Keratinocyte (primary cell): Measurements from ENCODE around the gene CTDSP1. TPM values are rescaled to one million over a fixed set of nuclear protein-coding genes. Genes with fewer than 3 reads are reported as not detected.
A peak's percentile ranks its signal among the peaks of the same experiment; 100 is the strongest.

Experiments used
- DNase-seq: peaks from one replicate; pipeline ENCODE4 v3.0.0-alpha.2; 2011; ENCODE audit warnings: low read depth, missing footprints, low spot score
- FAIRE-seq: peaks from 2 replicates; lab custom pipeline; 2011; peaks lifted over from hg19 to GRCh38; lab: Jason Lieb, UNC
- H2AFZ ChIP-seq: 2 replicates; pipeline ENCODE4 v1.6.0; 2012; ENCODE audit warnings: low read length, control low read depth, inconsistent platforms; ENCODE audit not compliant: control insufficient read depth
- H3K27ac ChIP-seq: 2 replicates; pipeline ENCODE4 v1.5.1; 2011; ENCODE audit warnings: low read length; ENCODE audit not compliant: control insufficient read depth, insufficient read depth
- H3K27me3 ChIP-seq: 3 replicates; pipeline ENCODE4 v1.6.0; 2011; ENCODE audit warnings: low read length; ENCODE audit not compliant: control insufficient read depth, insufficient read depth; ENCODE audit errors: extremely low read depth
- H3K36me3 ChIP-seq, 2 experiments: 2 replicates in 1 of 2; 3 replicates in 1 of 2; pipeline ENCODE4 v1.5.1; 2011; ENCODE audit warnings: low read length in 2 of 2, mild to moderate bottlenecking in 1 of 2; ENCODE audit not compliant: control insufficient read depth in 2 of 2, insufficient read depth in 2 of 2; ENCODE audit errors: extremely low read depth in 1 of 2
- H3K4me1 ChIP-seq: 3 replicates; pipeline ENCODE4 v1.5.1; 2011; ENCODE audit warnings: low read length; ENCODE audit not compliant: control insufficient read depth, insufficient read depth; ENCODE audit errors: extremely low read depth
- H3K4me2 ChIP-seq: 3 replicates; pipeline ENCODE4 v1.6.0; 2011; ENCODE audit warnings: low read depth, low read length; ENCODE audit not compliant: control insufficient read depth, insufficient read depth; ENCODE audit errors: extremely low read depth
- H3K4me3 ChIP-seq, 3 experiments: fragments of 200-600 bp in 1 of 3; sonication (generic) in 1 of 3; 2 replicates in 2 of 3; 3 replicates in 1 of 3; pipeline ENCODE4 v1.5.1; 2011 to 2016; ENCODE audit warnings: low read length in 3 of 3, mild to moderate bottlenecking in 3 of 3, control low read depth in 2 of 3, inconsistent platforms in 1 of 3, low read depth in 1 of 3, mixed read lengths in 1 of 3, mixed run types in 1 of 3, moderate library complexity in 1 of 3; ENCODE audit not compliant: control insufficient read depth in 2 of 3, insufficient read depth in 2 of 3; ENCODE audit errors: extremely low read depth in 1 of 3
- H3K79me2 ChIP-seq: 2 replicates; pipeline ENCODE4 v1.6.0; 2012; ENCODE audit warnings: low read length; ENCODE audit not compliant: control insufficient read depth, insufficient read depth
- H3K9ac ChIP-seq: 3 replicates; pipeline ENCODE4 v1.6.0; 2011; ENCODE audit warnings: low read length; ENCODE audit not compliant: control insufficient read depth, insufficient read depth; ENCODE audit errors: extremely low read depth
- H3K9me1 ChIP-seq: 3 replicates; pipeline ENCODE4 v1.6.0; 2011; ENCODE audit warnings: low read length; ENCODE audit not compliant: control insufficient read depth, insufficient read depth; ENCODE audit errors: extremely low read depth
- H3K9me3 ChIP-seq: 2 replicates; pipeline ENCODE4 v1.5.1; 2012; ENCODE audit warnings: low read depth, low read length; ENCODE audit not compliant: control insufficient read depth
- H4K20me1 ChIP-seq: 3 replicates; pipeline ENCODE4 v1.6.0; 2011; ENCODE audit warnings: low read length; ENCODE audit not compliant: control insufficient read depth, insufficient read depth; ENCODE audit errors: extremely low read depth
- CTCF ChIP-seq, 3 experiments: IDR thresholded peaks in 1 of 3; conservative IDR thresholded peaks in 1 of 3; optimal IDR thresholded peaks in 1 of 3; 2 replicates in 2 of 3; 3 replicates in 1 of 3; pipeline versions ENCODE3 to v1.5.1; 2011; ENCODE audit warnings: low read length in 3 of 3, mild to moderate bottlenecking in 3 of 3, moderate library complexity in 2 of 3, control low read depth in 1 of 3, inconsistent platforms in 1 of 3; ENCODE audit not compliant: insufficient read depth in 2 of 3; ENCODE audit errors: extremely low read depth in 1 of 3
- EZH2 ChIP-seq: IDR thresholded peaks from one replicate; pipeline ENCODE4 v1.6.1; 2012; ENCODE audit warnings: inconsistent platforms, mild to moderate bottlenecking, low read length, moderate library complexity
- dilution Hi-C: fragments of 300-500 bp; cut with MboI; formaldehyde crosslinking; loops from one replicate; pipeline ENCODE4 v1.7.0; 2020; ENCODE audit warnings: low sequenced_read_pairs; ENCODE audit not compliant: extremely low pct_ligation_motif_present
- polyA plus RNA-seq, 5 experiments: library from polyadenylated mRNA; depleted of rRNA in 3 of 5; stranded (reverse) in 3 of 5; stranded (forward) in 1 of 5; unstranded in 1 of 5; fragments of >200 nt; gene quantifications; 1 replicate in 1 of 5; 2 replicates in 3 of 5; 3 replicates in 1 of 5; pipeline versions ENCODE4 v1.2.1 to v1.2.3, GENCODE V29; 2011 to 2012; ENCODE audit warnings: missing spikeins in 2 of 5, low read depth in 1 of 5, low replicate concordance in 1 of 5

CTDSP1 gene
- polyA plus RNA-seq, 1 donor (not counting 4 experiments of a cell fraction or from before 2014, with no cell fraction given) = 38.7 TPM

GRCh38 chr2:218447072-218447471 is 47.4 kb downstream of the CTDSP1 start:
- Histone ChIP-seq H3K27ac (no peak overlapping the region), H2AFZ (no peak overlapping the region), H3K36me3 (peaks cover 0 to 4% of the 10 kb centered on the region in 2 experiments), H3K4me3 (no peak overlapping the region), H4K20me1 (no peaks in the 10 kb centered on the region), H3K79me2 (no peaks in the 10 kb centered on the region), H3K9me3 (no peaks in the 10 kb centered on the region), H3K9ac (no peak overlapping the region), H3K4me1 (peaks cover 18% of the 10 kb centered on the region), H3K4me2 (no peak overlapping the region), H3K9me1 (no peaks in the 10 kb centered on the region), H3K27me3 (no peaks in the 10 kb centered on the region)
- TF ChIP-seq EZH2 (no peak), CTCF (optimal IDR thresholded peaks at IDR 0.05 in 1 of 3, IDR thresholded peaks at IDR 0.05 in 1 of 3, conservative IDR thresholded peaks at IDR 0.05 in 1 of 3; ENCODE audit: extremely low read depth in 1 of 3, insufficient read depth in 2 of 3, low read length in 3 of 3) (no peak)
- dilution Hi-C loops = no loop called here
- DNase-seq = no peak
- no peak for FAIRE-seq

DNA sequence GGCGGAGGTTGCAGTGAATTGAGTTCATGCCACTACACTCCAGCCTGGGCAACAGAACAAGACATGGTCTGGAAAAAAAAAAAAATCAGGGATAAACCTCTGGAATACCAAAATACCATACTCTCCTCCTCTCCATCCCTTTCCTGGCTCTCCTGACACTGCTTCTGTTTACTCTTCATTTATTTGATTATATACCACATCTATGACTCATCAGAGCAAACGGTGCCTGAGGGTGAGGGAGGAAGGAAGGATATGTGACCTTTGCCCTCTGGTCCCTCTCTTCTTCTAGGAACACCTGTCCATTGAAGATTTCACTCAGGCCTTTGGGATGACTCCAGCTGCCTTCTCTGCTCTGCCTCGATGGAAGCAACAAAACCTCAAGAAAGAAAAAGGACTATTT is 49.3 kb downstream of the CTDSP1 start:
- DNase-seq (peak; percentile 15), FAIRE-seq (no peak)
- H2AFZ ChIP-seq = no peak overlapping the region
- H3K79me2 ChIP-seq = no peaks in the 10 kb centered on the region
- H4K20me1 ChIP-seq = no peaks in the 10 kb centered on the region
- peaks cover 0 to 4% of the 10 kb centered on the region in 2 experiments for H3K36me3 ChIP-seq
- H3K4me1 ChIP-seq = peaks cover 18% of the 10 kb centered on the region
- dilution Hi-C loops = no loop called here
- H3K27ac ChIP-seq = no peak overlapping the region
- no peaks in the 10 kb centered on the region for H3K27me3 ChIP-seq
- no peak overlapping the region for H3K9ac ChIP-seq
- TF ChIP-seq EZH2 = no peak
- no peak for TF ChIP-seq CTCF (optimal IDR thresholded peaks at IDR 0.05 in 1 of 3, IDR thresholded peaks at IDR 0.05 in 1 of 3, conservative IDR thresholded peaks at IDR 0.05 in 1 of 3; ENCODE audit: extremely low read depth in 1 of 3, insufficient read depth in 2 of 3, low read length in 3 of 3)
- no peak overlapping the region for H3K4me2 ChIP-seq
- H3K9me1 ChIP-seq = no peaks in the 10 kb centered on the region
- no peak overlapping the region for H3K4me3 ChIP-seq
- no peaks in the 10 kb centered on the region for H3K9me3 ChIP-seq
